HG03439 (cell line): ENCODE results near the gene PLN.

ENCODE experiments used
- ATAC-seq: cut with Tn5 transposase; IDR thresholded peaks from one replicate; pipeline ENCODE4 v1.9.1; 2021; ENCODE audit warnings: mild to moderate bottlenecking, moderate library complexity; ENCODE audit not compliant: unreplicated experiment

The PLN gene

GRCh38 chr6:118536478-118536877 is 11.6 kb upstream of the PLN start:
- ATAC-seq, result no peak

- ATAC-seq, result no peak
Observed at GRCh38 chr6:118537574-118537973, 10.5 kb upstream of the PLN start.

GRCh38 chr6:118542184-118542952 is 5.7 kb upstream of the PLN start:
- ATAC-seq, result no peak

- ATAC-seq, result no peak
Observed at GRCh38 chr6:118544105-118544504, 4.0 kb upstream of the PLN start.

- no peak for ATAC-seq
Observed at GRCh38 chr6:118546164-118546879, 1.8 kb upstream of the PLN start.

- no peak for ATAC-seq
Observed at GRCh38 chr6:118546880-118547218, 1.2 kb upstream of the PLN start.

GRCh38 chr6:118548613-118549012 is 517 bp downstream of the PLN start:
- no peak for ATAC-seq

- ATAC-seq, result peak; percentile 82
Observed at GRCh38 chr6:118551063-118552053, 3.3 kb downstream of the PLN start.

GRCh38 chr6:118553132-118553531 is 5.0 kb downstream of the PLN start:
- ATAC-seq, result no peak

- ATAC-seq, result no peak
Observed at GRCh38 chr6:118554698-118555097, 6.6 kb downstream of the PLN start.

- ATAC-seq, result no peak
Observed at GRCh38 chr6:118558464-118559217, 10.5 kb downstream of the PLN start.

GRCh38 chr6:118559659-118560058 is 11.6 kb downstream of the PLN start:
- ATAC-seq, result peak; percentile 57

- no peak for ATAC-seq
Observed at GRCh38 chr6:118562248-118562647, 14.2 kb downstream of the PLN start.

GRCh38 chr6:118562959-118563358 is 14.9 kb downstream of the PLN start:
- ATAC-seq, result no peak

GRCh38 chr6:118565311-118565960 is 17.3 kb downstream of the PLN start:
- ATAC-seq, result peak; percentile 95

- no peak for ATAC-seq
Observed at GRCh38 chr6:118567974-118568373, 19.9 kb downstream of the PLN start.

- no peak for ATAC-seq
Observed at GRCh38 chr6:118569498-118569897, 21.4 kb downstream of the PLN start.

- no peak for ATAC-seq
Observed at GRCh38 chr6:118571121-118571520, 23.0 kb downstream of the PLN start.

GRCh38 chr6:118574051-118574865 is 26.2 kb downstream of the PLN start:
- ATAC-seq, result no peak
